ENCODE data around the gene AATK. TPM values are rescaled to one million over a fixed set of nuclear protein-coding genes. Genes with fewer than 3 reads are reported as not detected.

AATK gene
- polyA plus RNA-seq, 2 of the 4 experiments (the other 2 are of a cell fraction) = 0.26 to 0.37 TPM

- no peak for DNase-seq (ENCODE audit: low read depth in 1 of 2, low spot score in 1 of 2)
- Histone ChIP-seq H3K4me2 (no peak overlapping the region), H3K4me3 (no peak overlapping the region), H3K9me3 (no peaks in the 10 kb centered on the region), H3K4me1 (no peaks in the 10 kb centered on the region), H3K27ac (no peak overlapping the region)
- FAIRE-seq = no peak
- TF ChIP-seq SMC3 (IDR thresholded peaks at IDR 0.05) = no peak
- no peak for TF ChIP-seq FOSL2 (IDR thresholded peaks at IDR 0.05)
- TF ChIP-seq FOSL2 (CRISPR knock-in tag; IDR thresholded peaks at IDR 0.05) = no peak
- TF ChIP-seq JUN (IDR thresholded peaks at IDR 0.05) = no peak
- no peak for TF ChIP-seq CBX8 (IDR thresholded peaks at IDR 0.05)
- TF ChIP-seq HOXB5 (CRISPR knock-in tag; IDR thresholded peaks at IDR 0.05) = no peak
- TF ChIP-seq BCL3 (IDR thresholded peaks at IDR 0.05) = no peak
- no peak for TF ChIP-seq MAX (IDR thresholded peaks at IDR 0.05)
- no peak for TF ChIP-seq HOXB13 (CRISPR knock-in tag; IDR thresholded peaks at IDR 0.05; ENCODE audit: low read depth)
- no peak for TF ChIP-seq RFX5 (IDR thresholded peaks at IDR 0.05)
- no peak for TF ChIP-seq ELK1 (IDR thresholded peaks at IDR 0.05; ENCODE audit: low read depth, low read length)
- TF ChIP-seq NR3C1 (IDR thresholded peaks at IDR 0.05) = no peak
- ATAC-seq = no peak
- POLR2A ChIA-PET = no interaction called here
- WGBS (ENCODE audit: missing lambda C conversion rate) = 86% methylated on average over 26 of the region's 34 CpGs
- CTCF ChIA-PET = interaction anchor here (0.6 to 5.9 kb wide), 4 partner anchors 9 to 146 kb away, joined by 3 to 58 read pairs (median 8); no protein-coding TSS in a partner anchor
These were observed 26.5 kb upstream of the AATK start for GRCh38 chr17:81192386-81193050.

- DNase-seq (ENCODE audit: low read depth in 1 of 2, low spot score in 1 of 2) (no peak), ATAC-seq (no peak), FAIRE-seq (no peak)
- CTCF ChIA-PET = interaction anchor here (1.0 to 5.9 kb wide), 3 partner anchors 10 to 44 kb away, joined by 3 to 58 read pairs (median 3); no protein-coding TSS in a partner anchor
- no peak for TF ChIP-seq CTCF (IDR thresholded peaks at IDR 0.05)
- TF ChIP-seq HOXA7 (CRISPR knock-in tag; IDR thresholded peaks at IDR 0.05) = no peak
- no peak for TF ChIP-seq HEYL (CRISPR knock-in tag; IDR thresholded peaks at IDR 0.05)
- TF ChIP-seq REST (IDR thresholded peaks at IDR 0.05) = no peak
- TF ChIP-seq HOXB13 (CRISPR knock-in tag; IDR thresholded peaks at IDR 0.05; ENCODE audit: low read depth) = no peak
- Histone ChIP-seq H3K27ac (no peak overlapping the region), H3K4me2 (no peak overlapping the region), H3K9me3 (no peaks in the 10 kb centered on the region), H3K4me3 (no peak overlapping the region), H3K4me1 (no peaks in the 10 kb centered on the region)
- 94% methylated on average over 13 of the region's 14 CpGs for WGBS (ENCODE audit: missing lambda C conversion rate)
- POLR2A ChIA-PET = no interaction called here
These were observed 25.6 kb upstream of the AATK start for GRCh38 chr17:81191646-81192045.

All from A549 (cell line).